Tibial nerve (tissue), 4 donors: ENCODE data around the gene ORC1. TPM values are rescaled to one million over a fixed set of nuclear protein-coding genes. Genes with fewer than 3 reads are reported as not detected.

Experiments used
- DNase-seq, 2 donors: peaks; one replicate each; pipeline ENCODE4 v3.0.0-alpha.2; 2019; ENCODE audit warnings: low spot score in 2 of 2
- H3K27ac ChIP-seq, 4 donors: fragments of 200-600 bp; sonication (generic) in 3 of 4; one replicate each; pipeline ENCODE4 v1.5.1; 2017 to 2019; ENCODE audit warnings: mild to moderate bottlenecking in 1 of 4
- H3K27me3 ChIP-seq, 2 donors: fragments of 200-600 bp; sonication (generic) in 1 of 2; one replicate each; pipeline versions ENCODE4 v1.5.1 to v1.6.0; 2017 to 2019
- H3K36me3 ChIP-seq, 3 donors: fragments of 200-600 bp; sonication (generic); one replicate each; pipeline ENCODE4 v1.5.1; 2018 to 2019
- H3K4me1 ChIP-seq, 4 donors: fragments of 200-600 bp; sonication (generic) in 3 of 4; one replicate each; pipeline ENCODE4 v1.5.1; 2017 to 2019
- H3K4me3 ChIP-seq, 4 donors: fragments of 200-600 bp; sonication (generic) in 3 of 4; one replicate each; pipeline ENCODE4 v1.5.1; 2017 to 2019; ENCODE audit warnings: mild to moderate bottlenecking in 1 of 4, moderate library complexity in 1 of 4
- H3K9me3 ChIP-seq, 4 donors: fragments of 200-600 bp; sonication (generic) in 3 of 4; one replicate each; pipeline ENCODE4 v1.5.1; 2017 to 2019
- CTCF ChIP-seq, 5 experiments: fragments of 200-600 bp in 3 of 5; fragments of 450-650 bp in 2 of 5; sonication (generic) in 3 of 5; IDR thresholded peaks; one replicate each; pipeline ENCODE4 v1.5.1; 2016 to 2019; ENCODE audit warnings: antibody characterized with exemption in 5 of 5, mild to moderate bottlenecking in 3 of 5, moderate library complexity in 2 of 5
- EP300 ChIP-seq, 2 donors: sonication (generic); formaldehyde crosslinking; IDR thresholded peaks; one replicate each; pipeline ENCODE4 v1.6.1; 2017; ENCODE audit warnings: antibody characterized with exemption in 2 of 2, mild to moderate bottlenecking in 1 of 2
- POLR2A ChIP-seq, 2 donors: fragments of 450-650 bp; IDR thresholded peaks; one replicate each; pipeline ENCODE4 v1.6.1; 2017; ENCODE audit warnings: antibody characterized with exemption in 2 of 2, mild to moderate bottlenecking in 2 of 2, moderate library complexity in 2 of 2
- WGBS, 2 donors: methylation state at CpG; one replicate each; pipeline ENCODE4 v1.1.5; 2018; 5-methylcytosine and 5-hydroxymethylcytosine counted together
- total RNA-seq, 4 donors: library from RNA; depleted of rRNA; stranded (reverse); fragments of >200 nt; gene quantifications; one replicate each; pipeline ENCODE4 v1.1.0, GENCODE V29; 2016

ORC1 gene
- total RNA-seq, 4 donors from 2014 or later = 0.22 to 0.84 (median 0.35) TPM

- Histone ChIP-seq H3K36me3 (peaks cover 0 to 65% (median 3%) of the 10 kb centered on the region in 3 donors), H3K27me3 (no peaks in the 10 kb centered on the region), H3K4me1 (no peaks in the 10 kb centered on the region), H3K27ac (no peak overlapping the region), H3K9me3 (no peaks in the 10 kb centered on the region), H3K4me3 (no peak overlapping the region)
- no peak for TF ChIP-seq CTCF (IDR thresholded peaks at IDR 0.05)
- TF ChIP-seq POLR2A (IDR thresholded peaks at IDR 0.05) = no peak
- no peak for DNase-seq
- 68 to 70% methylated on average over 9 of the region's 9 CpGs for WGBS, 2 donors
Observed at GRCh38 chr1:52423771-52424170, 19.5 kb upstream of the ORC1 start.

- H3K27ac ChIP-seq = no peak overlapping the region
- DNase-seq = no peak
- TF ChIP-seq CTCF (IDR thresholded peaks at IDR 0.05) (no peak), EP300 (IDR thresholded peaks at IDR 0.05) (no peak), POLR2A (IDR thresholded peaks at IDR 0.05) (no peak)
Observed at GRCh38 chr1:52423055-52423454, 18.8 kb upstream of the ORC1 start.

DNA sequence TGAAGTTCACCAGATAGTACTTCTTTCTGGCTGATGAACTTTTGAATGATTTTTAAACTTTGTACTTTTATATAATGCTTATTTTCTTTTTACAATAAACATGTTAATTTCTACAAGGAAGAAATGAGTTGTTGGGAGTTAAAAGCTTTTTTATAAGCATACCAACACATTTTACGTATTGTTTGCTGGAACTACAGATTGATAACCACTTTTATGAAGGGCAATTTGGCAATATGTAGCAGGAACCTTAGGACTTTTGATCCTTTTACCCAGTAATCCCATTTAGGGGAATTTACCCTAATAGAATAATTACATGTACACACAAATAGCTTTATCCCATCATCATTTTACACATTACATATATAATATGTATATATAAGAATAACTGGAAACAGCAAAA lies 16.5 kb upstream of the ORC1 start:
- Histone ChIP-seq H3K4me1 (no peaks in the 10 kb centered on the region), H3K27ac (no peak overlapping the region), H3K9me3 (no peaks in the 10 kb centered on the region), H3K27me3 (no peaks in the 10 kb centered on the region), H3K4me3 (no peak overlapping the region), H3K36me3 (peaks cover 0 to 91% (median 8%) of the 10 kb centered on the region in 3 donors)
- WGBS, 2 donors = 96 to 100% methylated on average over 1 of the region's 1 CpG
- no peak for DNase-seq
- TF ChIP-seq EP300 (IDR thresholded peaks at IDR 0.05) (no peak), CTCF (IDR thresholded peaks at IDR 0.05) (no peak), POLR2A (IDR thresholded peaks at IDR 0.05) (no peak)

More at GRCh38 chr1:52423055-52423454, 18.8 kb upstream of the ORC1 start:
- H3K9me3 ChIP-seq = no peaks in the 10 kb centered on the region
- H3K36me3 ChIP-seq = peaks cover 0 to 69% (median 3%) of the 10 kb centered on the region in 3 donors
- no peaks in the 10 kb centered on the region for H3K27me3 ChIP-seq
- H3K4me3 ChIP-seq = no peak overlapping the region
- H3K4me1 ChIP-seq = no peaks in the 10 kb centered on the region
- 93 to 96% methylated on average over 2 of the region's 2 CpGs for WGBS, 2 donors

DNA sequence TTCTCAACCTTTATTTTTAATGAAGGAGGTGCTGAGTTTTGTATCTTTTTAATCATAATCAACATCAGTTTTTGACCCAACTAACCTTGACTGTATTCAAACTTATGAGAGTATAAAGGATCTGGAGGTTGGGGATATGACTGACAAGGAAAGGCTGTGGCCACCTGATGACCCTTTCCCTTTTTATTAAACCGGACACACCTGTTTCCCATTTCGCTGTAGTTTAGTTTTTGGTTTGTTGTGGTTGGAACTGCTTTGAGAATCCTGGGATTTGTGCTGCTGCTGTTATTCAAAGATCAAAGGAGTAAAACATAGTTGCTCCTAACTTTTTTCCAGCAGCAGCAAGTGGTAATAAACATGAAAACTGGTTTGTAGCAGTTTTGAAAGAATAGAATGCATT lies 12.6 kb upstream of the ORC1 start:
- no peaks in the 10 kb centered on the region for H3K27me3 ChIP-seq
- H3K36me3 ChIP-seq = peaks cover 0 to 100% (median 38%) of the 10 kb centered on the region in 3 donors
- H3K27ac ChIP-seq = no peak overlapping the region
- H3K4me3 ChIP-seq = no peak overlapping the region
- no peaks in the 10 kb centered on the region for H3K4me1 ChIP-seq
- TF ChIP-seq CTCF (IDR thresholded peaks at IDR 0.05) = no peak
- no peak for TF ChIP-seq POLR2A (IDR thresholded peaks at IDR 0.05)
- TF ChIP-seq EP300 (IDR thresholded peaks at IDR 0.05) = no peak
- DNase-seq = no peak
- H3K9me3 ChIP-seq = no peaks in the 10 kb centered on the region
- WGBS, 2 donors = 61 to 64% methylated on average over 2 of the region's 2 CpGs

DNA sequence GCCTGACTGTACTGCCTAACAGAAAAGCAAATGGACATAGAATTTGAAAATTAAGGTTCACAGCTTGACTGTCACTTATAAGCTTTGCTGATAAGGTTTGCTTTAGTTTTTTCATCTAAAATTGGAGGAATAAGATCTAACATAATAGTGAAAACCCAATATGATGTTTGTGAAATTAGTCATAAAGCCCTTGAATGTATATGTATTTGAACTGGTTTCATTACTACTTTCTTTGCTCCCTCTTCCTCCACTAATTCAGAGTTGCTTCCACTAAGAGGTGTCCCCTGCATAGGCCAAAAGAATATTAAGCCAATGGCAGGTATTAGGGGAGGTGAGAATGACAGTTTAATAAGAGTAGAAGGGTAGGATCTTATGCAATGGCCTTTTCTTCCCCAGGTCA lies 10.7 kb upstream of the ORC1 start:
- no peak for TF ChIP-seq POLR2A (IDR thresholded peaks at IDR 0.05)
- TF ChIP-seq CTCF (IDR thresholded peaks at IDR 0.05) = no peak
- no peak for TF ChIP-seq EP300 (IDR thresholded peaks at IDR 0.05)
- no peaks in the 10 kb centered on the region for H3K27me3 ChIP-seq
- no peak overlapping the region for H3K27ac ChIP-seq
- H3K4me3 ChIP-seq = no peak overlapping the region
- H3K36me3 ChIP-seq = peaks cover 0 to 99% (median 44%) of the 10 kb centered on the region in 3 donors
- no peaks in the 10 kb centered on the region for H3K4me1 ChIP-seq
- H3K9me3 ChIP-seq = no peaks in the 10 kb centered on the region
- no peak for DNase-seq
